Heart right ventricle (tissue), 16 donors: ENCODE measurements around the gene TMEM270. TPM values are rescaled to one million over a fixed set of nuclear protein-coding genes. Genes with fewer than 3 reads are reported as not detected.

Experiments
- ATAC-seq, 8 donors: fragments of 200-7000 bp; cut with Tn5 transposase; one replicate each; pipeline ENCODE4 v1.9.1; 2020; ENCODE audit warnings: mild to moderate bottlenecking in 8 of 8, moderate library complexity in 8 of 8, moderate number of reproducible peaks in 1 of 8
- DNase-seq, 2 donors: peaks; one replicate each; pipeline ENCODE4 v3.0.0-alpha.2; 2020
- H3K27ac ChIP-seq, 10 donors: fragments of 200-600 bp; sonication (generic) in 2 of 10; one replicate each; pipeline versions ENCODE4 v1.5.0 to v1.8.0; 2020 to 2022; ENCODE audit warnings: mild to moderate bottlenecking in 3 of 10
- H3K27me3 ChIP-seq, 7 donors: fragments of 200-600 bp; one replicate each; pipeline ENCODE4 v1.8.0; 2021 to 2022; ENCODE audit warnings: mild to moderate bottlenecking in 2 of 7
- H3K36me3 ChIP-seq, 9 donors: fragments of 200-600 bp; sonication (generic) in 1 of 9; one replicate each; pipeline versions ENCODE4 v1.5.0 to v1.8.0; 2020 to 2022; ENCODE audit warnings: mild to moderate bottlenecking in 2 of 9
- H3K4me1 ChIP-seq, 9 donors: fragments of 200-600 bp; sonication (generic) in 1 of 9; one replicate each; pipeline versions ENCODE4 v1.5.0 to v1.8.0; 2020 to 2022; ENCODE audit warnings: mild to moderate bottlenecking in 4 of 9
- H3K4me3 ChIP-seq, 10 donors: fragments of 200-600 bp; sonication (generic) in 2 of 10; one replicate each; pipeline versions ENCODE4 v1.5.0 to v1.8.0; 2020 to 2022; ENCODE audit warnings: mild to moderate bottlenecking in 7 of 10, moderate library complexity in 2 of 10
- H3K9me3 ChIP-seq, 11 donors: fragments of 200-600 bp in 10 of 11; sonication (generic) in 2 of 11; one replicate each; pipeline versions ENCODE4 v1.5.0 to v1.8.0; 2013 to 2022; ENCODE audit warnings: mild to moderate bottlenecking in 2 of 11, control low read depth in 1 of 11, moderate library complexity in 1 of 11
- WGBS, 2 donors: extraction: QIAGEN DNeasy Blood & Tissue Kit; methylation state at CpG; one replicate each; pipeline ENCODE4 v1.1.7; 2013; ENCODE audit warnings: inconsistent platforms in 1 of 2; 5-methylcytosine and 5-hydroxymethylcytosine counted together
- intact Hi-C, 10 donors: fragments of 100-400 bp; cut with DNase I; formaldehyde crosslinking; loops; one replicate each; pipeline versions ENCODE4 v1.11.1 to v1.14.2; 2022
- polyA plus RNA-seq, 2 donors: library from polyadenylated mRNA; stranded (reverse); fragments of 200-250 nt; gene quantifications; one replicate each; pipeline ENCODE4 v1.2.3, GENCODE V29; 2013
- total RNA-seq, 10 donors: library from RNA; stranded (reverse); fragmentation: NEBNext Ultra II Directional in 3 of 10; extraction: Animal tissue kit (Norgen Biotek cat#: 25700) in 3 of 10; gene quantifications; one replicate each; pipeline versions ENCODE4 v1.2.1 to v1.2.4, GENCODE V29; 2021 to 2023
- TF ChIP-seq, protein P1 (sequence below), 9 donors: fragments of 200-600 bp; sonication (generic) in 2 of 9; IDR thresholded peaks; one replicate each; pipeline versions ENCODE4 v1.5.0 to v1.8.0; 2021 to 2022; ENCODE audit warnings: antibody characterized with exemption in 9 of 9, mild to moderate bottlenecking in 5 of 9, moderate library complexity in 1 of 9
- donor health status: Arrhythmogenic right ventricular cardiomyopathy.
- donor health status: ischemic (EF 13 %, LVEDD 7.1; RV severe dilation, severe dysfunction).
- donor health status: healthy with polysubstance abuse.
- donor health status: DM: no; HTN: yes; CAD: no.
- donor health status: DM: no; HTN: no; CAD: no.
- donor health status: ischemic (EF 25% LVEDD 6.9; RV normal size, moderate dysfunction).
- donor health status: ischemic (EF 25% LVEDD 5.7; RV mildly dilated, moderate dysfunction).
- donor health status: healthy.
- donor health status: DM: yes; HTN: yes; CAD: no.
- donor health status: Ischemic cardiomyopathy.
- donor health status: ischemic (EF 35%, LVEDD 5.7; RV mildly dilated, moderate dysfunction).
- donor health status: nonischemic (EF 11% LVEDD 7.7; RV severe dilation, severe dysfunction).
- donor health status: DM: yes; HTN: yes; CAD: no.
- donor health status: PGD.
- donor health status: ischemic (EF 29% LVEDD 5.4; RV normal size, mild dysfunction).
- donor health status: nonischemic (EF 23%, LVEDD 6.1; RV moderate dilation, normal function).

The TMEM270 gene
- total and polyA plus RNA-seq, 12 donors = not detected

DNA sequence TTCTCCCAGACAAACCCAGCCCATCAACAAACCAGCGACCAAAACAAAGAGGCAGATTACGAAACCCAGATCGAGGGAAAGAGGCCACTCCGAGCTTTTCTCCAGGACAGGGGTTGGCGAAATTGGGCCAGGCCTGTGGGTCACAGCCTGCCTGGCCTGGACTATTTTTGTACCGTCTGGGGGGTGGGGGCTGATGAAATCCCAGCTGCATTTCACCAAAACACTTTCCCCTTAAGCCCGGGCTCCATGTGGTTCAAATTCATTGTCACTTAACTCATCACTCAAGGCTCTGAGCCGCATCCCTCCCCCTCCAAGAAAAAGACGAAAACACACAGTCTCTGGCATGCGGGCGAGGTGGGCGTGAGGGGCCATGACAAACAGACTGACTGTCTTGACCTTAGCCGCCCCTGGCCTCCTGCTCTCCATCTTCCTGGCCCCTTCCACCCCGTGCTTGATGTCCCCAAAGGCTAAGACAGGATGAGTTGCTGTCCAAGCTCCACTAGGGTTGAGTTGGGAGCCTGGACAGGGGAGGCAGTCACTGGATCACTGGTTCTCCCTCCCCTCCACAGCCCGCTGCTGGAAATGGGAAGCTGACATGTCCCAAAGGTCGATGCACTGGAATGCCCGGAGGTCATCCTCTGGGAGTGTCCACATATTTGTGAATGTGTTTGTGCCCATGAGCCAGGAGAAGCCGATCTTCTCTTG lies 19.2 kb downstream of the TMEM270 start:
- peak in 1 of 2 donors; percentile 66 for DNase-seq
- H3K36me3 ChIP-seq = no peaks in the 10 kb centered on the region
- H3K9me3 ChIP-seq = no peaks in the 10 kb centered on the region
- peak; percentile 29 to 82 (median 54) for ATAC-seq
- H3K27ac ChIP-seq = peak overlapping the region in 9 of 10 donors; percentile 19 to 90 (median 78)
- TF ChIP-seq, protein P1, sequence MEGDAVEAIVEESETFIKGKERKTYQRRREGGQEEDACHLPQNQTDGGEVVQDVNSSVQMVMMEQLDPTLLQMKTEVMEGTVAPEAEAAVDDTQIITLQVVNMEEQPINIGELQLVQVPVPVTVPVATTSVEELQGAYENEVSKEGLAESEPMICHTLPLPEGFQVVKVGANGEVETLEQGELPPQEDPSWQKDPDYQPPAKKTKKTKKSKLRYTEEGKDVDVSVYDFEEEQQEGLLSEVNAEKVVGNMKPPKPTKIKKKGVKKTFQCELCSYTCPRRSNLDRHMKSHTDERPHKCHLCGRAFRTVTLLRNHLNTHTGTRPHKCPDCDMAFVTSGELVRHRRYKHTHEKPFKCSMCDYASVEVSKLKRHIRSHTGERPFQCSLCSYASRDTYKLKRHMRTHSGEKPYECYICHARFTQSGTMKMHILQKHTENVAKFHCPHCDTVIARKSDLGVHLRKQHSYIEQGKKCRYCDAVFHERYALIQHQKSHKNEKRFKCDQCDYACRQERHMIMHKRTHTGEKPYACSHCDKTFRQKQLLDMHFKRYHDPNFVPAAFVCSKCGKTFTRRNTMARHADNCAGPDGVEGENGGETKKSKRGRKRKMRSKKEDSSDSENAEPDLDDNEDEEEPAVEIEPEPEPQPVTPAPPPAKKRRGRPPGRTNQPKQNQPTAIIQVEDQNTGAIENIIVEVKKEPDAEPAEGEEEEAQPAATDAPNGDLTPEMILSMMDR (IDR thresholded peaks at IDR 0.05) = no peak
- intact Hi-C loops = loop anchor here in 4 of 10 donors (5.0 to 10.0 kb wide), 3 partner anchors 95 to 325 kb away; partner anchors contain the start of gene ELN (in 2 of the 4)
- peaks cover 0 to 10% (median 0%) of the 10 kb centered on the region in 7 donors for H3K27me3 ChIP-seq
- WGBS, 2 donors = 44 to 45% methylated on average over 18 of the region's 18 CpGs
- no peak overlapping the region for H3K4me3 ChIP-seq
- H3K4me1 ChIP-seq = peaks cover 25 to 50% (median 31%) of the 10 kb centered on the region in 9 donors

DNA sequence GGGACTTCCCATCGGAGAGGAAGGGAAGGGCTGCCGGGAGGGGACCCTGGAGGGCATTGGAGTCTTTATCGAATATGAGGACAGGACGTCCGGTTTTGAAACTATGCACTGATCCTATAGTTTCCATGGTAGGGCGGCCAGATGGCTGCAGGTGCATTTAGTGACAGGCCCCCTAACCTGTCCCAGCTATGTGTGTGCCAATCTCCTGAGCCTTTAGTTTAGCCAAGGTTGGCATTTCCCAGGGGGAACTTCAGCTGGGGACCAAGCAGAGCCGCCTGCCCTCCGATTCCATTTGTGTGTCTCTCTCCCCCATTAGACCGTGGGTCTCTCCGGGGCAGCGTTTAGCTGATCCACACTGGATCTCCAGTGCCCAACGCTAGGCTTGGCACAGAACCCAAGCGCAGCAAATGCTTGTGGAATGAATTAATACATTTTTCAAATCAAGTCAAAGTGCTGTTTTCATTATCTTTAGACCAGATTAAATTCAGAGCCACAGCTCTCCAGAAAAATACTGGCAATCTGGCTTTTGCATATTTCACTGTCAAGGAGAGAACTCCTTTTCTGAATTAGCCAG lies 19.9 kb downstream of the TMEM270 start:
- Histone ChIP-seq H3K9me3 (no peaks in the 10 kb centered on the region), H3K4me3 (no peak overlapping the region), H3K27me3 (peaks cover 0 to 11% (median 0%) of the 10 kb centered on the region in 7 donors), H3K36me3 (no peaks in the 10 kb centered on the region), H3K4me1 (peaks cover 25 to 53% (median 31%) of the 10 kb centered on the region in 9 donors), H3K27ac (peak overlapping the region in 9 of 10 donors; percentile 19 to 90 (median 78))
- WGBS, 2 donors = 45 to 52% methylated on average over 13 of the region's 13 CpGs
- TF ChIP-seq, protein P1 (IDR thresholded peaks at IDR 0.05) = no peak
- DNase-seq = no peak
- ATAC-seq = peak in 2 of 8 donors; percentile 2 to 19
- intact Hi-C loops = loop anchor here in 2 of 10 donors (5.0 kb wide), 1 partner anchor 146 kb away; the partner anchor contains the start of gene ELN (in 2 of the 2)

DNA sequence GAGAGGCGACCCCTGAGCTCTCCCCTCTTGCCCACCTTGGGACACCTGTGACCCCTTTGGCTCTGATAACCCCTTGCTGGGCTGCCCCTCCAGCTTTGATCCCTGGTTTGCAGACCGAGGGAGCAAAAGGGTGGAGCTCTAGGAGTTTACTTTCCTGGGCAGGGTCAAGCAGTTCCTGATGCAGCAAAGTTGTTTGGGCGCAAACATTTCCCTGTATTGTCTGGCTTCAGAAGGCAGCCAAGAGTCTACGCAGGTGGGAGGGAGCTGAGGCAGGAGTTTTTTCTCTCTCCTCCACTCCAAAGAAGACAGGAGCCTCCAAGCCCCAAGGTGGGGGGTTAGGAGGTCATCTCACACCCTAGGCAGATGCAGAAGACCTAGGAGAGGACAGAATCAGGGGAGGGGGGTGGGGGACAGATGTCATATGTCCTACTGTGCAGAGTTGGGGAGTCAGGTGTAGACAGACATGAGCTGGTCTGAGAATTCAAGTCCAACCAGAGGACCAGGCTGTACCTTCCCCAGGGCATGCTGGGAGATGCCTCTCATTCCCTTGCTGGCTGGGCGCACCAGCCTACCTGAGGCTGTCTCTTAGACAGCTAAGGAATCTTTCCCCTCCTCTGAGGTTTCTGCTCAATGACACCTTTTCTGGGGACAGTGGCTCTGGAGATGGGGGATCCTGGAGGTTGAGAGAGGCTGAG lies 20.5 kb downstream of the TMEM270 start:
- peak in 7 of 8 donors; percentile 46 to 85 (median 72) for ATAC-seq

More for the DNA sequence above, 20.5 kb downstream of the TMEM270 start:
- Histone ChIP-seq H3K27ac (peak overlapping the region in 9 of 10 donors; percentile 19 to 90 (median 78)), H3K4me3 (no peak overlapping the region), H3K36me3 (no peaks in the 10 kb centered on the region), H3K4me1 (peaks cover 29 to 59% (median 36%) of the 10 kb centered on the region in 9 donors), H3K9me3 (no peaks in the 10 kb centered on the region), H3K27me3 (peaks cover 0 to 18% (median 0%) of the 10 kb centered on the region in 7 donors)
- TF ChIP-seq, protein P1 (IDR thresholded peaks at IDR 0.05) = no peak
- 48% methylated on average over 5 of the region's 5 CpGs for WGBS, 2 donors
- intact Hi-C loops = loop anchor here in 2 of 10 donors (5.0 kb wide), 1 partner anchor 146 kb away; the partner anchor contains the start of gene ELN (in 2 of the 2)
- DNase-seq = no peak
